Ectodermal cell (in vitro differentiated cells): ENCODE measurements around the gene MED13L.

Source experiments
- H3K27ac ChIP-seq: 2 replicates; pipeline ENCODE4 v1.7.0; 2013; ENCODE audit warnings: mild to moderate bottlenecking, low read depth, low read length; ENCODE audit not compliant: insufficient read depth, poor library complexity, severe bottlenecking
- H3K27me3 ChIP-seq: 2 replicates; pipeline ENCODE4 v1.7.0; 2013; ENCODE audit warnings: mild to moderate bottlenecking, low read length; ENCODE audit not compliant: insufficient read depth, control insufficient read depth, poor library complexity, severe bottlenecking
- H3K36me3 ChIP-seq: one replicate; pipeline ENCODE4 v1.7.0; 2013; ENCODE audit warnings: low read length; ENCODE audit not compliant: control insufficient read depth, insufficient read depth
- H3K4me1 ChIP-seq: one replicate; pipeline ENCODE4 v1.7.0; 2013; ENCODE audit warnings: low read length; ENCODE audit not compliant: control insufficient read depth, insufficient read depth
- H3K4me3 ChIP-seq: 2 replicates; pipeline ENCODE4 v1.7.0; 2013; ENCODE audit warnings: low read depth, low read length, control low read depth; ENCODE audit not compliant: insufficient read depth
- H3K9me3 ChIP-seq: 2 replicates; pipeline ENCODE4 v1.7.0; 2013; ENCODE audit warnings: mild to moderate bottlenecking, low read length, moderate library complexity; ENCODE audit not compliant: control insufficient read depth
- WGBS, 2 experiments: methylation state at CpG; one replicate each; pipeline ENCODE4 v1.1.7; 2013; ENCODE audit warnings: missing lambda C conversion rate in 2 of 2; 5-methylcytosine and 5-hydroxymethylcytosine counted together

Gene MED13L

GRCh38 chr12:115934877-115935276 lies 342.6 kb downstream of the MED13L start:
- Histone ChIP-seq H3K27me3 (no peaks in the 10 kb centered on the region), H3K36me3 (no peaks in the 10 kb centered on the region), H3K4me1 (no peaks in the 10 kb centered on the region), H3K4me3 (no peak overlapping the region), H3K9me3 (no peaks in the 10 kb centered on the region), H3K27ac (no peak overlapping the region)
- WGBS, 2 experiments, result 86 to 88% methylated on average over 7 of the region's 7 CpGs

DNA sequence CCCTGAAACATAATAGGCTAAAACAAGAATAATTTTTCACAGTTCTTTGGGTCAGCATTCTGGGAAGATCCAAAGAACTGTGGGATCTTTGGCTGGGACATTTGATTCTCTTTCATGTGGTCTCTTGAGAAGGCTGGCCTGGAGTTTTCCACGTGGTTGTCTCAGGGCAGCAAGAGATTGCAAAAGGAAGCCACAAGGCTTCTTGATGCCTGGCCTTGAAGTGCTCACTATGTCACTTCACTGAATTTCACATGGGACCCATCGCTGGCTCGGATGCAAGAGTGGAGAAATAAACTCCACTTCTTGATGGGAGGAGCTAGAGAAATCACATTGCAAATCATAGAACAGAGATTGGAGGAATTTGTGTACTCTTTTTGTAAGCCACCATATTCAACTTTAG lies 343.4 kb downstream of the MED13L start:
- H3K9me3 ChIP-seq, result no peaks in the 10 kb centered on the region
- 74 to 78% methylated on average over 3 of the region's 3 CpGs for WGBS, 2 experiments
- H3K27me3 ChIP-seq, result no peaks in the 10 kb centered on the region
- H3K27ac ChIP-seq, result no peak overlapping the region
- H3K4me1 ChIP-seq, result no peaks in the 10 kb centered on the region
- H3K4me3 ChIP-seq, result no peak overlapping the region
- no peaks in the 10 kb centered on the region for H3K36me3 ChIP-seq

GRCh38 chr12:115932066-115932465 lies 345.4 kb downstream of the MED13L start:
- Histone ChIP-seq H3K36me3 (no peaks in the 10 kb centered on the region), H3K4me3 (no peak overlapping the region), H3K27me3 (no peaks in the 10 kb centered on the region), H3K9me3 (no peaks in the 10 kb centered on the region), H3K4me1 (no peaks in the 10 kb centered on the region), H3K27ac (no peak overlapping the region)
- WGBS, 2 experiments, result 80% methylated on average over 1 of the region's 1 CpG

DNA sequence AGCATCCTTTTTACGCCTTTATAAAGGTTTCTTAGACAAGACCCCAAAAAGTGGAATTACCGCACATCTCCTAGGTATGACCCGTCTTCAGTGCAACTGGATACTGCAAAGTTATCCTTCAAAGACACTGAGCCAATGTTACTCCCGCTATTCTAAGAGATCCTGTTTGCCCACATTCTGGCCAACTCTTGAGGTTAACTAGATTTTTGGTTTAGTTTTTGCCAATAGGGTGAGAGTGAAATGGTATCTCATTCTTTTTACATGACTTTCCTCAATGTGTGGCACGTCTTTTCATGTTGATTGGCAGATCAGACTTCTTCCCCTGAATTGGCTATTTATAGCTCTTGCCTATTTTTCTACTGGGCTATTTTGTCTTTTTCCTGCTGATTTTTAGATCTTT lies 347.2 kb downstream of the MED13L start:
- Histone ChIP-seq H3K4me1 (no peaks in the 10 kb centered on the region), H3K27ac (no peak overlapping the region), H3K4me3 (no peak overlapping the region), H3K27me3 (no peaks in the 10 kb centered on the region), H3K9me3 (no peaks in the 10 kb centered on the region), H3K36me3 (no peaks in the 10 kb centered on the region)
- 86 to 87% methylated on average over 5 of the region's 5 CpGs for WGBS, 2 experiments

DNA sequence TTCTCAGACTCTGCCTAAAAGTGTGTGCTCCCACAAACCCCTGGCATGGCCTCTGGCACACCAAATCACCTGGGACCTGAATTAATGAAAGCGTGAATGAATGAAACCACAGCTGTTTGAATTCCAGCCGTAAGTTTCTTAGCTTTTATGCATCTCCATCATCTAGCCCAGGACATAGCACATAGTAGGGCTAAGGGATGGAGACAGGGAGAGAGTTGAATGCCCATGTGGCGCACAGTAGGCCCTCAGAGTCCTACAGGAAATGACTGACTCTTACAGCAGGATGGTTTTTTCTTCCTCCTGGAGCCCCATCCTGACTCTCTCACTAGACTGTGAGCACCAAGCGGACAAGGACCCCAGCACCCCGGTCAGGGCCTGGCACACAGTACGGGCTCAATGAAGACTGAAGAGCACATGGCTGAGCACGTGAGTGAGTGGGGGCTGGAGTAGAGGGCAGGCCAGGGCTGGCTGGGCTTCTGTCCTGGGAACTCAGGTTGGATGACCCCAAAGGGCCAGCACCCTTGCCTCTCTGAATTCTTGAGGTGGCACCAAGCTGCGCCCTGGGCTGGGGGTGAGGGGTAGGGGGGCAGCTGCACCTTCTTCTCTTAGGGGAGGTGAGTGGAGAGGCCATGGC lies 351.3 kb downstream of the MED13L start:
- no peaks in the 10 kb centered on the region for H3K27me3 ChIP-seq
- 95% methylated on average over 8 of the region's 8 CpGs for WGBS, 2 experiments
- no peak overlapping the region for H3K27ac ChIP-seq
- no peaks in the 10 kb centered on the region for H3K9me3 ChIP-seq
- H3K4me1 ChIP-seq, result no peaks in the 10 kb centered on the region
- H3K36me3 ChIP-seq, result no peaks in the 10 kb centered on the region
- H3K4me3 ChIP-seq, result no peak overlapping the region

- WGBS, 2 experiments, result 92 to 95% methylated on average over 5 of the region's 5 CpGs
- Histone ChIP-seq H3K27me3 (no peaks in the 10 kb centered on the region), H3K36me3 (no peaks in the 10 kb centered on the region), H3K4me1 (no peaks in the 10 kb centered on the region), H3K27ac (no peak overlapping the region), H3K4me3 (no peak overlapping the region), H3K9me3 (no peaks in the 10 kb centered on the region)
These were observed 353.6 kb downstream of the MED13L start for GRCh38 chr12:115923851-115924250.

DNA sequence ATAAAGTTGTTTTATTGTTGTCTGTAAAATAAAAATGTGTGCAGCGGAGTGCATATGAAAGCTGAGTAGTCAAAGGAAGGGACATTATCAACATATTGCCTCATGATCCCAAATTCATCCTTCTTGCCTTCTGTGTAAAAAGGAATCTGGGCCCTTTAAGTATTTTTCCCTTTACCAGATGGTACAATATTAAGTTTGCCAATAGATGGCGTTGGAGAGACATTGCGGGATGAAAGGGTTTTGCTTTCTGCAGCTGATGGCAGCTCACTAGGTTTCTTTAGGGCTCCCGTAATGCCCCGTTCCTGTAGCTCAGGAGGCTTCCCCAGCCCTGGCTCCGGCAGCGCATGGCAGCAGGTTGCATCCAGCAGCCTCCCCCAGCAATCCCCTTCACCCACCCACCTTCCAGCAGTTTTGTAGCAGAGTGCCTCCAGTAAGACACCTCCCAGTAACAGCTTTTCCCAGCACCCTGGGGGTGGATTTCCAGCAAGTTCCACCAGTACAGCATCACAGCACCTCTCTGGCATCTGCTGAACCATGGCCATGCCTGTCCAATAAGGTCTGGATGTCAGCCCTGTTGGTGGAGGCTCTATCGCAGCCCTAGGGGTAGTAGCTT lies 354.4 kb downstream of the MED13L start:
- WGBS, 2 experiments, result 80 to 85% methylated on average over 8 of the region's 8 CpGs
- Histone ChIP-seq H3K4me3 (no peak overlapping the region), H3K27ac (no peak overlapping the region), H3K27me3 (peaks cover 1% of the 10 kb centered on the region), H3K9me3 (no peaks in the 10 kb centered on the region), H3K36me3 (no peaks in the 10 kb centered on the region), H3K4me1 (no peaks in the 10 kb centered on the region)

DNA sequence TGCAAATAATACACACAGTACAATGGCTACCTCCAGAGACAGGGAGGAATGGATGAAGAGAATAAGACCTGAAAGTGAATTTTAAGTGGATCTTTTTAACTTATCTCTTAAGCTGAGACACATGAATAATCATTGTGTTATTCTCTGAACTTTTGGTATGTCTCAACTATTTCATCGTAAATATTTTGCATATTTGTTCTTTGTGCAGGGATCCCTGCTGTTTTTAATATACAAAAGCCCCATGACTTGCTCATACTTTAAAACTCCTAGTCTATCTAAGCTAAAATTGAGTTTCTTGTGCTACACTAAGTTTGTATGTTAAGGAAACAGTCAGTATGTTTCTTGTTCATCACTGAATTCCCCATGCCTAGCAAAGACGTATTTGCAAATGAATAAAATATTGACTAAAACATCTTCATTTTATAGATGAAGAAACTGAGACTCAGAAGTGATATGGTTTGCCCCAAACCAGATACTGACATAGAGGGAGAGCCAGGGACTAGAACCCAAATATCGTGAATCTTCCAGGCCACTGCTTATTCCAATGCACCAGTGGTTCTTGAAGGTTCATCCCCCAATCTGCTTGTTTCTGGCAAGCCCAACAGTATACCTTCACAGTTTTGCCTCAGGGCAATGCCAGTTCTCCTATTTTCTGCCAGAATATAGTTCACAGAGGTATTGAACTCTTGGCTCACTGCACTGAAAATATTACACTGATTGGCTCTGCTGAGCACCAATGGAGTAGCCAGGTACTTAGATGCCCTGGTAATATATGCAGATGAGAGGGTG lies 356.9 kb downstream of the MED13L start:
- no peaks in the 10 kb centered on the region for H3K9me3 ChIP-seq
- peaks cover 26% of the 10 kb centered on the region for H3K27me3 ChIP-seq
- no peak overlapping the region for H3K4me3 ChIP-seq
- H3K4me1 ChIP-seq, result no peaks in the 10 kb centered on the region
- no peaks in the 10 kb centered on the region for H3K36me3 ChIP-seq
- H3K27ac ChIP-seq, result no peak overlapping the region
- WGBS, 2 experiments, result 89 to 95% methylated on average over 2 to 3 of the region's 3 CpGs

DNA sequence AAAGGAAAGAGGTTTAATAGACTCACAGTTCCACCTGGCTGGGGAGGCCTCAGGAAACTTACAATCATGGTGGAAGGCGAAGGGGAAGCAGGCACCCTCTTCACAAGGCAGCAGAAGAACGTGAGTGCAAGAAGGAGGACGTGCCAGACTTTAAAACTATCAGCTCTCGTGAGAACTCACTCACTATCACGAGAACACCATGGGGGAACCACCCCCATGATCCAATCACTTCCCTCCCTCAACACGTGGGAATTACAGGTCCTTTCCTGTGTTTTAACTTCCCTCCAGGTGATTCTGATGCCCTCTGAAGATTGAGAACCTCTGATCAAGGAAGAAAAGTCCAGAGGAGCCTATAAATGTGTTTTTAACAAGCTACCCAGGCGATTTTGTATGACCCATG lies 358.7 kb downstream of the MED13L start:
- H3K27ac ChIP-seq, result no peak overlapping the region
- WGBS, 2 experiments, result 67% methylated on average over 7 of the region's 7 CpGs

GRCh38 chr12:115916910-115917668 lies 360.4 kb downstream of the MED13L start:
- no peak overlapping the region for H3K27ac ChIP-seq
- H3K4me1 ChIP-seq, result no peaks in the 10 kb centered on the region
- peaks cover 28% of the 10 kb centered on the region for H3K27me3 ChIP-seq
- peak overlapping the region; percentile 20 for H3K4me3 ChIP-seq
- 12% methylated on average over 57 of the region's 57 CpGs for WGBS, 2 experiments
- no peaks in the 10 kb centered on the region for H3K36me3 ChIP-seq
- H3K9me3 ChIP-seq, result no peaks in the 10 kb centered on the region

More for the DNA sequence above, 358.7 kb downstream of the MED13L start:
- no peak overlapping the region for H3K4me3 ChIP-seq
- peaks cover 28% of the 10 kb centered on the region for H3K27me3 ChIP-seq
- H3K4me1 ChIP-seq, result no peaks in the 10 kb centered on the region
- H3K9me3 ChIP-seq, result no peaks in the 10 kb centered on the region
- no peaks in the 10 kb centered on the region for H3K36me3 ChIP-seq
